Measurements from ENCODE around the gene SLC6A13. TPM values are rescaled to one million over a fixed set of nuclear protein-coding genes. Genes with fewer than 3 reads are reported as not detected.
A peak's percentile ranks its signal among the peaks of the same experiment; 100 is the strongest.

SLC6A13 gene
- total RNA-seq, 3 donors from 2014 or later, result 1.3 TPM; not detected in 2

GRCh38 chr12:203462-204260, 59.0 kb downstream of the SLC6A13 start:
- no peak for DNase-seq (ENCODE audit: low spot score in 2 of 2)
- intact Hi-C loops (cut with DNase I; ENCODE audit: low total_unique reads), result no loop called here
- no peak overlapping the region for H3K27ac ChIP-seq
- no peaks in the 10 kb centered on the region for H3K36me3 ChIP-seq
- H3K4me1 ChIP-seq, result no peaks in the 10 kb centered on the region
- no peaks in the 10 kb centered on the region for H3K27me3 ChIP-seq
- no peak for TF ChIP-seq CTCF (IDR thresholded peaks at IDR 0.05)
- TF ChIP-seq POLR2AphosphoS5 (IDR thresholded peaks at IDR 0.05), result no peak
- no peak for TF ChIP-seq POLR2A (IDR thresholded peaks at IDR 0.05)
- no peaks in the 10 kb centered on the region for H3K9me3 ChIP-seq
- peak overlapping the region; percentile 48 to 74 (median 59) for H3K4me3 ChIP-seq

GRCh38 chr12:203074-203461, 59.6 kb downstream of the SLC6A13 start:
- TF ChIP-seq POLR2A (IDR thresholded peaks at IDR 0.05) (no peak), CTCF (IDR thresholded peaks at IDR 0.05) (no peak), POLR2AphosphoS5 (IDR thresholded peaks at IDR 0.05) (no peak)
- intact Hi-C loops (cut with DNase I; ENCODE audit: low total_unique reads), result no loop called here
- Histone ChIP-seq H3K9me3 (no peaks in the 10 kb centered on the region), H3K27me3 (no peaks in the 10 kb centered on the region), H3K4me1 (no peaks in the 10 kb centered on the region), H3K4me3 (peak overlapping the region; percentile 48 to 74 (median 59)), H3K36me3 (no peaks in the 10 kb centered on the region), H3K27ac (no peak overlapping the region)
- no peak for DNase-seq (ENCODE audit: low spot score in 2 of 2)

GRCh38 chr12:202081-202731, 60.4 kb downstream of the SLC6A13 start:
- intact Hi-C loops (cut with DNase I; ENCODE audit: low total_unique reads), result no loop called here
- TF ChIP-seq CTCF (IDR thresholded peaks at IDR 0.05) (no peak), POLR2AphosphoS5 (IDR thresholded peaks at IDR 0.05) (no peak), POLR2A (IDR thresholded peaks at IDR 0.05) (no peak)
- DNase-seq (ENCODE audit: low spot score in 2 of 2), result peak; percentile 48 to 70
- no peaks in the 10 kb centered on the region for H3K9me3 ChIP-seq
- H3K36me3 ChIP-seq, result no peaks in the 10 kb centered on the region
- no peak overlapping the region for H3K4me3 ChIP-seq
- peak overlapping the region; percentile 9 to 31 for H3K27ac ChIP-seq
- no peaks in the 10 kb centered on the region for H3K4me1 ChIP-seq
- H3K27me3 ChIP-seq, result no peaks in the 10 kb centered on the region

GRCh38 chr12:201361-201760, 61.3 kb downstream of the SLC6A13 start:
- no peaks in the 10 kb centered on the region for H3K27me3 ChIP-seq
- no peaks in the 10 kb centered on the region for H3K36me3 ChIP-seq
- no peak overlapping the region for H3K27ac ChIP-seq
- intact Hi-C loops (cut with DNase I; ENCODE audit: low total_unique reads), result no loop called here
- H3K4me1 ChIP-seq, result no peaks in the 10 kb centered on the region
- TF ChIP-seq CTCF (IDR thresholded peaks at IDR 0.05) (no peak), POLR2AphosphoS5 (IDR thresholded peaks at IDR 0.05) (no peak)
- no peaks in the 10 kb centered on the region for H3K9me3 ChIP-seq
- no peak overlapping the region for H3K4me3 ChIP-seq
- no peak for DNase-seq (ENCODE audit: low spot score in 2 of 2)

GRCh38 chr12:198705-199104, 63.9 kb downstream of the SLC6A13 start:
- DNase-seq (ENCODE audit: low spot score in 2 of 2), result no peak
- Histone ChIP-seq H3K4me3 (no peak overlapping the region), H3K4me1 (no peaks in the 10 kb centered on the region), H3K36me3 (no peaks in the 10 kb centered on the region), H3K27ac (peak overlapping the region in 1 of 2 donors; percentile 57), H3K27me3 (peaks cover 0 to 8% of the 10 kb centered on the region in 2 donors), H3K9me3 (no peaks in the 10 kb centered on the region)
- intact Hi-C loops (cut with DNase I; ENCODE audit: low total_unique reads), result no loop called here
- TF ChIP-seq CTCF (IDR thresholded peaks at IDR 0.05), result no peak
- no peak for TF ChIP-seq POLR2AphosphoS5 (IDR thresholded peaks at IDR 0.05)
- no peak for TF ChIP-seq POLR2A (IDR thresholded peaks at IDR 0.05)
